Measurements from ENCODE around the gene RUSC2. TPM values are rescaled to one million over a fixed set of nuclear protein-coding genes. Genes with fewer than 3 reads are reported as not detected.

Gene RUSC2
- total and polyA plus RNA-seq, 3 donors from 2014 or later = 28.7 to 78.1 (median 32.3) TPM

- H3K4me3 ChIP-seq = no peak overlapping the region
- no peaks in the 10 kb centered on the region for H3K36me3 ChIP-seq (ENCODE audit: low read depth, missing control alignments)
- WGBS, 2 donors = 82 to 92% methylated on average over 4 of the region's 4 CpGs
- no peaks in the 10 kb centered on the region for H3K4me1 ChIP-seq
- no peak overlapping the region for H3K27ac ChIP-seq
- peak in 2 of 3 experiments; percentile 20 to 31 for TF ChIP-seq CTCF (IDR thresholded peaks at IDR 0.05)
- TF ChIP-seq POLR2A (IDR thresholded peaks at IDR 0.05) = no peak
- no peaks in the 10 kb centered on the region for H3K27me3 ChIP-seq
- peak; percentile 47 for DNase-seq
- intact Hi-C loops (cut with DNase I; ENCODE audit: low total_unique reads) = no loop called here
- no peaks in the 10 kb centered on the region for H3K9me3 ChIP-seq
Measured at GRCh38 chr9:35481347-35481975, 8.4 kb upstream of the RUSC2 start.

GRCh38 chr9:35482071-35482470 is 7.8 kb upstream of the RUSC2 start:
- no peaks in the 10 kb centered on the region for H3K4me1 ChIP-seq
- H3K4me3 ChIP-seq = no peak overlapping the region
- intact Hi-C loops (cut with DNase I; ENCODE audit: low total_unique reads) = no loop called here
- no peak for TF ChIP-seq POLR2A (IDR thresholded peaks at IDR 0.05)
- no peak for TF ChIP-seq CTCF (IDR thresholded peaks at IDR 0.05)
- H3K27me3 ChIP-seq = no peaks in the 10 kb centered on the region
- no peaks in the 10 kb centered on the region for H3K9me3 ChIP-seq
- H3K27ac ChIP-seq = no peak overlapping the region
- H3K36me3 ChIP-seq (ENCODE audit: low read depth, missing control alignments) = no peaks in the 10 kb centered on the region
- WGBS, 2 donors = 31 to 50% methylated on average over 3 of the region's 3 CpGs
- DNase-seq = no peak

- no peaks in the 10 kb centered on the region for H3K27me3 ChIP-seq
- no peaks in the 10 kb centered on the region for H3K36me3 ChIP-seq (ENCODE audit: low read depth, missing control alignments)
- intact Hi-C loops (cut with DNase I; ENCODE audit: low total_unique reads) = no loop called here
- DNase-seq = no peak
- no peaks in the 10 kb centered on the region for H3K4me1 ChIP-seq
- WGBS, 2 donors = 83 to 88% methylated on average over 3 of the region's 3 CpGs
- no peak overlapping the region for H3K27ac ChIP-seq
- no peaks in the 10 kb centered on the region for H3K9me3 ChIP-seq
- TF ChIP-seq POLR2A (IDR thresholded peaks at IDR 0.05) (no peak), CTCF (IDR thresholded peaks at IDR 0.05) (no peak)
- no peak overlapping the region for H3K4me3 ChIP-seq
Measured at GRCh38 chr9:35484406-35484805, 5.5 kb upstream of the RUSC2 start.

- Histone ChIP-seq H3K27ac (no peak overlapping the region), H3K4me3 (no peak overlapping the region), H3K27me3 (no peaks in the 10 kb centered on the region), H3K36me3 (ENCODE audit: low read depth, missing control alignments) (no peaks in the 10 kb centered on the region), H3K9me3 (no peaks in the 10 kb centered on the region), H3K4me1 (peaks cover 13% of the 10 kb centered on the region)
- DNase-seq = no peak
- intact Hi-C loops (cut with DNase I; ENCODE audit: low total_unique reads) = loop anchor here (5.0 kb wide), 1 partner anchor 65 kb away; no protein-coding TSS in a partner anchor
- WGBS, 2 donors = 71 to 85% methylated on average over 2 of the region's 2 CpGs
- no peak for TF ChIP-seq CTCF (IDR thresholded peaks at IDR 0.05)
- no peak for TF ChIP-seq POLR2A (IDR thresholded peaks at IDR 0.05)
Measured at GRCh38 chr9:35487081-35487480, 2.8 kb upstream of the RUSC2 start.

GRCh38 chr9:35488021-35488420 is 1.9 kb upstream of the RUSC2 start:
- WGBS, 2 donors = 50 to 71% methylated on average over 10 of the region's 10 CpGs
- no peak for TF ChIP-seq CTCF (IDR thresholded peaks at IDR 0.05)
- TF ChIP-seq POLR2A (IDR thresholded peaks at IDR 0.05) = no peak
- no peaks in the 10 kb centered on the region for H3K9me3 ChIP-seq
- intact Hi-C loops (cut with DNase I; ENCODE audit: low total_unique reads) = loop anchor here (5.0 kb wide), 1 partner anchor 64 kb away; no protein-coding TSS in a partner anchor
- H3K27me3 ChIP-seq = no peaks in the 10 kb centered on the region
- no peak overlapping the region for H3K27ac ChIP-seq
- H3K36me3 ChIP-seq (ENCODE audit: low read depth, missing control alignments) = no peaks in the 10 kb centered on the region
- H3K4me3 ChIP-seq = peak overlapping the region in 1 of 2 donors; percentile 5
- H3K4me1 ChIP-seq = peaks cover 14% of the 10 kb centered on the region
- DNase-seq = no peak

All from testis (tissue), 3 donors.